H1 (cell line): Measurements from ENCODE around the gene DTX3. TPM values are rescaled to one million over a fixed set of nuclear protein-coding genes. Genes with fewer than 3 reads are reported as not detected.

Source experiments
- CTCF ChIA-PET: fragments of 300-600 bp; sonication (Branson Sonifier 250); formaldehyde crosslinking; loops from one replicate; lab custom pipeline; 2021; ENCODE audit not compliant: partially characterized antibody; lab: Charles Lee
- POLR2A ChIA-PET: fragments of 300-600 bp; sonication (Branson Sonifier 250); formaldehyde crosslinking; loops from one replicate; lab custom pipeline; 2021; ENCODE audit warnings: inconsistent platforms; ENCODE audit not compliant: partially characterized antibody; lab: Charles Lee
- DNase-seq, 2 experiments: peaks; one replicate each; pipeline versions ENCODE4 v3.0.0 to v3.0.0-alpha.2; 2010 to 2022; ENCODE audit warnings: low spot score in 2 of 2, low read depth in 1 of 2, mixed read lengths in 1 of 2
- FAIRE-seq: peaks from 2 replicates; lab custom pipeline; 2011; peaks lifted over from hg19 to GRCh38; lab: Jason Lieb, UNC
- H2AFZ ChIP-seq: 2 replicates; pipeline ENCODE4 v1.8.1; 2012; ENCODE audit warnings: low read length, inconsistent platforms
- H2AK5ac ChIP-seq: 2 replicates; pipeline ENCODE4 v1.6.1; 2013; ENCODE audit warnings: low read depth, low read length
- H2BK120ac ChIP-seq: replicated peaks from 2 replicates; pipeline ENCODE3; 2013; ENCODE audit warnings: low read depth, low read length, inconsistent platforms
- H2BK12ac ChIP-seq: 2 replicates; pipeline ENCODE4 v1.6.1; 2013; ENCODE audit warnings: low read depth, low read length
- H2BK15ac ChIP-seq: 2 replicates; pipeline ENCODE4 v1.6.1; 2013; ENCODE audit warnings: low read length
- H2BK20ac ChIP-seq: 2 replicates; pipeline ENCODE4 v1.6.1; 2013; ENCODE audit warnings: low read length
- H2BK5ac ChIP-seq: 2 replicates; pipeline ENCODE4 v1.6.1; 2013; ENCODE audit warnings: low read depth, low read length
- H3K14ac ChIP-seq: 2 replicates; pipeline ENCODE4 v1.6.1; 2013; ENCODE audit warnings: inconsistent platforms; ENCODE audit not compliant: insufficient read length
- H3K18ac ChIP-seq: 2 replicates; pipeline ENCODE4 v1.6.1; 2013; ENCODE audit warnings: low read length; ENCODE audit errors: extremely low read depth
- H3K23ac ChIP-seq: 2 replicates; pipeline ENCODE4 v1.6.1; 2013; ENCODE audit warnings: inconsistent platforms; ENCODE audit not compliant: insufficient read length
- H3K23me2 ChIP-seq: 2 replicates; pipeline ENCODE4 v1.6.1; 2013; ENCODE audit warnings: low read depth, low read length
- H3K27ac ChIP-seq: 2 replicates; pipeline ENCODE4 v1.6.1; 2011; ENCODE audit warnings: low read depth, low read length, inconsistent platforms
- H3K27me3 ChIP-seq, 4 experiments: replicated peaks in 1 of 4; 1 replicate in 1 of 4; 2 replicates in 3 of 4; pipeline versions ENCODE4 v1.6.1 to v1.8.1; 2011 to 2013; ENCODE audit warnings: low read length in 3 of 4, mild to moderate bottlenecking in 3 of 4, inconsistent platforms in 2 of 4, mixed read lengths in 2 of 4, moderate library complexity in 1 of 4; ENCODE audit not compliant: control insufficient read depth in 3 of 4, insufficient read depth in 3 of 4; ENCODE audit errors: extremely low read depth in 1 of 4
- H3K36me3 ChIP-seq, 4 experiments: 2 replicates each; pipeline versions ENCODE4 v1.6.1 to v1.8.1; 2011 to 2013; ENCODE audit warnings: mild to moderate bottlenecking in 4 of 4, low read length in 3 of 4, moderate library complexity in 2 of 4, control low read depth in 1 of 4, inconsistent platforms in 1 of 4; ENCODE audit not compliant: insufficient read depth in 4 of 4, control insufficient read depth in 2 of 4
- H3K4ac ChIP-seq: replicated peaks from 2 replicates; pipeline ENCODE3; 2013; ENCODE audit warnings: low read length, low read depth, mixed read lengths, inconsistent platforms; ENCODE audit not compliant: insufficient read length
- H3K4me1 ChIP-seq, 4 experiments: replicated peaks in 1 of 4; 1 replicate in 1 of 4; 2 replicates in 3 of 4; pipeline versions ENCODE4 v1.6.1 to v1.8.1; 2011 to 2013; ENCODE audit warnings: low read length in 3 of 4, inconsistent platforms in 2 of 4, mixed read lengths in 1 of 4; ENCODE audit not compliant: insufficient read depth in 4 of 4, control insufficient read depth in 3 of 4
- H3K4me2 ChIP-seq, 2 experiments: 2 replicates each; pipeline versions ENCODE4 v1.6.1 to v1.8.1; 2011 to 2013; ENCODE audit warnings: low read depth in 2 of 2, low read length in 2 of 2, control low read depth in 1 of 2, inconsistent platforms in 1 of 2, mild to moderate bottlenecking in 1 of 2; ENCODE audit not compliant: insufficient read depth in 1 of 2
- H3K4me3 ChIP-seq, 4 experiments: fragments of 200-600, 300-600 bp in 1 of 4; sonication (generic), shearing (Covaris generic), sonication (Bioruptor Twin) in 1 of 4; 2 replicates each; pipeline versions ENCODE4 v1.5.1 to v1.8.1; 2011 to 2016; ENCODE audit warnings: low read length in 4 of 4, low read depth in 3 of 4, control low read depth in 2 of 4, inconsistent platforms in 2 of 4, mild to moderate bottlenecking in 2 of 4, mixed read lengths in 1 of 4, moderate library complexity in 1 of 4; ENCODE audit not compliant: insufficient read depth in 2 of 4; ENCODE audit errors: extremely low read depth in 1 of 4
- H3K56ac ChIP-seq: replicated peaks from 2 replicates; pipeline ENCODE3; 2013; ENCODE audit warnings: low read depth, mild to moderate bottlenecking, mixed read lengths, low read length, inconsistent platforms; ENCODE audit not compliant: insufficient read length
- H3K79me1 ChIP-seq: 2 replicates; pipeline ENCODE4 v1.6.1; 2013; ENCODE audit warnings: low read depth, low read length, control low read depth
- H3K79me2 ChIP-seq, 2 experiments: 2 replicates each; pipeline versions ENCODE4 v1.6.1 to v1.8.1; 2012 to 2013; ENCODE audit warnings: low read length in 2 of 2, mild to moderate bottlenecking in 2 of 2, inconsistent platforms in 1 of 2; ENCODE audit not compliant: insufficient read depth in 2 of 2, control insufficient read depth in 1 of 2
- H3K9ac ChIP-seq, 4 experiments: replicated peaks in 1 of 4; 1 replicate in 1 of 4; 2 replicates in 3 of 4; pipeline versions ENCODE4 v1.6.1 to v1.8.1; 2011 to 2013; ENCODE audit warnings: low read depth in 3 of 4, low read length in 3 of 4, control low read depth in 2 of 4, mild to moderate bottlenecking in 2 of 4, moderate library complexity in 2 of 4, inconsistent platforms in 1 of 4; ENCODE audit errors: extremely low read depth in 1 of 4
- H3K9me3 ChIP-seq, 2 experiments: 2 replicates each; pipeline versions ENCODE4 v1.6.1 to v1.8.1; 2012 to 2013; ENCODE audit warnings: mild to moderate bottlenecking in 2 of 2, moderate library complexity in 2 of 2, control low read depth in 1 of 2, inconsistent platforms in 1 of 2, low read depth in 1 of 2, low read length in 1 of 2, mixed read lengths in 1 of 2; ENCODE audit not compliant: insufficient read depth in 2 of 2
- H4K20me1 ChIP-seq, 2 experiments: replicated peaks in 1 of 2; 2 replicates each; pipeline versions ENCODE3 to v1.8.1; 2011 to 2013; ENCODE audit warnings: inconsistent platforms in 2 of 2, low read length in 2 of 2, mild to moderate bottlenecking in 1 of 2; ENCODE audit not compliant: insufficient read depth in 2 of 2, control insufficient read depth in 1 of 2
- H4K5ac ChIP-seq: 2 replicates; pipeline ENCODE4 v1.6.1; 2013; ENCODE audit warnings: low read length, low read depth, mixed read lengths, inconsistent platforms; ENCODE audit not compliant: insufficient read length
- H4K8ac ChIP-seq: 2 replicates; pipeline ENCODE4 v1.8.0; 2013; ENCODE audit warnings: mild to moderate bottlenecking, moderate library complexity, low read length, inconsistent platforms; ENCODE audit not compliant: insufficient read depth; ENCODE audit errors: extremely low read depth
- H4K91ac ChIP-seq: replicated peaks from 2 replicates; pipeline ENCODE3; 2013; ENCODE audit warnings: low read length, mixed read lengths, inconsistent platforms; ENCODE audit not compliant: insufficient read length
- E2F6 ChIP-seq: IDR thresholded peaks from 2 replicates; pipeline ENCODE4 v1.6.1; 2012; ENCODE audit warnings: inconsistent platforms
- EZH2 ChIP-seq: fragments of 200-600 bp; sonication (generic); IDR thresholded peaks from 2 replicates; pipeline ENCODE4 v1.7.1; 2012; ENCODE audit warnings: low read depth, mild to moderate bottlenecking, moderate library complexity, low read length, inconsistent platforms; ENCODE audit not compliant: severe bottlenecking
- HDAC2 ChIP-seq, 2 experiments: fragments of 300-600 bp in 1 of 2; sonication (generic) in 1 of 2; IDR thresholded peaks; 2 replicates each; pipeline ENCODE4 v1.6.1; 2011 to 2012; ENCODE audit warnings: low read depth in 2 of 2, low read length in 2 of 2, mild to moderate bottlenecking in 2 of 2, moderate library complexity in 2 of 2, borderline replicate concordance in 1 of 2, inconsistent platforms in 1 of 2
- KDM4A ChIP-seq: IDR thresholded peaks from one replicate; pipeline ENCODE4 v1.7.1; 2012; ENCODE audit warnings: low read depth, mild to moderate bottlenecking, moderate library complexity, low read length, inconsistent platforms; ENCODE audit not compliant: severe bottlenecking
- SAP30 ChIP-seq: fragments of 300-600 bp; sonication (generic); IDR thresholded peaks from 2 replicates; pipeline ENCODE4 v1.7.1; 2012; ENCODE audit warnings: low read length, moderate library complexity, mild to moderate bottlenecking, inconsistent platforms; ENCODE audit not compliant: insufficient read depth, insufficient replicate concordance
- WGBS, 2 experiments: shearing (Covaris generic) in 1 of 2; methylation state at CpG; one replicate each; pipeline versions ENCODE4 v1.1.6 to v1.1.7; 2013 to 2015; ENCODE audit warnings: low lambda C conversion rate in 2 of 2, mixed read lengths in 2 of 2, inconsistent platforms in 1 of 2, low coverage in 1 of 2, missing lambda C conversion rate in 1 of 2; ENCODE audit not compliant: insufficient replicate concordance in 2 of 2, insufficient coverage in 1 of 2, insufficient read length in 1 of 2; ENCODE audit errors: extremely low coverage in 1 of 2, missing lambda C conversion rate in 1 of 2; 5-methylcytosine and 5-hydroxymethylcytosine counted together
- polyA plus RNA-seq, 7 experiments: library from polyadenylated mRNA; depleted of rRNA in 3 of 7; stranded (reverse) in 5 of 7; unstranded in 2 of 7; fragments of >200 nt in 5 of 7; fragments of 200-250 nt in 2 of 7; gene quantifications; 1 replicate in 5 of 7; 2 replicates in 1 of 7; 4 replicates in 1 of 7; pipeline versions ENCODE4 v1.2.1 to v1.2.3, GENCODE V29; 2011 to 2013; ENCODE audit warnings: missing spikeins in 2 of 7, mixed read lengths in 2 of 7
- total RNA-seq: library from RNA; stranded (reverse); fragmentation: NEBNext Ultra II Directional; extraction: Animal tissue kit (Norgen Biotek cat#: 25700); gene quantifications from 2 replicates; pipeline ENCODE4 v1.2.1, GENCODE V29; 2021

The DTX3 gene
- total and polyA plus RNA-seq, 2 of the 8 experiments (the other 6 are each of a cell fraction or from before 2014, with no cell fraction given): 41.8 to 92.5 TPM

GRCh38 chr12:57610554-57611107, 6.0 kb downstream of the DTX3 start:
- H3K4me1 ChIP-seq: peaks cover 8 to 17% (median 12%) of the 10 kb centered on the region in 4 experiments
- ChIA-PET CTCF (interaction anchor here (0.6 to 12.5 kb wide), 8 partner anchors 9 to 384 kb away, joined by 3 to 124 read pairs (median 3); partner anchors contain the start of genes B4GALNT1 and CTDSP2), POLR2A (interaction anchor here (0.9 to 6.8 kb wide), 14 partner anchors 9 to 137 kb away, joined by 3 to 45 read pairs (median 7); partner anchors contain the start of genes AGAP2, PIP4K2C and TSPAN31)
- no peak overlapping the region for H2BK5ac ChIP-seq
- H3K27ac ChIP-seq: no peak overlapping the region
- no peak overlapping the region for H3K9ac ChIP-seq
- no peak overlapping the region for H2AK5ac ChIP-seq
- H2AFZ ChIP-seq: no peak overlapping the region
- H4K91ac ChIP-seq: no peak overlapping the region
- no peak overlapping the region for H3K23ac ChIP-seq
- peaks cover 0 to 5% (median 3%) of the 10 kb centered on the region in 4 experiments; a peak in 3 of 8 replicates for H3K36me3 ChIP-seq
- FAIRE-seq (no peak), DNase-seq (peak in 1 of 2 experiments; percentile 78)
- H3K4me2 ChIP-seq: peak overlapping the region; percentile 88 to 97
- peak overlapping the region; percentile 48 for H3K18ac ChIP-seq
- peaks cover 19% of the 10 kb centered on the region; the same call in 1 of the 2 replicates for H3K23me2 ChIP-seq
- no peak overlapping the region for H2BK20ac ChIP-seq
- H3K56ac ChIP-seq: peak overlapping the region; percentile 6
- 0 out of 4 replicates have a peak, but pooled peaks cover 0 to 5% of the 10 kb centered on the region in 2 experiments for H3K79me2 ChIP-seq
- H4K20me1 ChIP-seq: peaks cover 0 to 2% of the 10 kb centered on the region in 2 experiments
- WGBS, 2 experiments: 2% methylated on average over 26 of the region's 29 CpGs; no CpG with 5 or more reads in 1 of the 2 experiments
- no peak overlapping the region; the same call in 1 of the 2 replicates for H4K8ac ChIP-seq
- H3K27me3 ChIP-seq: peaks cover 4 to 53% (median 41%) of the 10 kb centered on the region in 4 experiments
- H2BK12ac ChIP-seq: no peak overlapping the region
- no peaks in the 10 kb centered on the region for H3K79me1 ChIP-seq
- H3K14ac ChIP-seq: no peak overlapping the region
- no peak overlapping the region for H2BK120ac ChIP-seq
- peak overlapping the region; percentile 50 to 73 (median 56) for H3K4me3 ChIP-seq
- H4K5ac ChIP-seq: no peak overlapping the region
- H2BK15ac ChIP-seq: no peak overlapping the region; the same call in 1 of the 2 replicates
- no peak overlapping the region for H3K4ac ChIP-seq
- no peaks in the 10 kb centered on the region for H3K9me3 ChIP-seq
- peak; percentile 71 for TF ChIP-seq KDM4A
- TF ChIP-seq EZH2: no peak
- TF ChIP-seq HDAC2 (IDR thresholded peaks at IDR 0.05; ENCODE audit: borderline replicate concordance in 1 of 2, low read depth in 2 of 2, low read length in 2 of 2): 0 out of 4 replicates have a peak, but pooled peaks of 1 of the 2 experiments have one; percentile 4
- peak; percentile 54; the same call in 1 of the 2 replicates for TF ChIP-seq E2F6
- peak; percentile 5 for TF ChIP-seq SAP30
